HEK293 (cell line): ENCODE data around the gene PLSCR3.

Experiments
- BCL11B ChIP-seq: fragments of 450-650 bp; formaldehyde crosslinking; IDR thresholded peaks from 2 replicates; pipeline ENCODE4 v1.5.1; 2016; ENCODE audit warnings: low read depth, missing biosample characterization, missing genetic modification characterization
- HOXA7 ChIP-seq: sonication (generic); formaldehyde crosslinking; IDR thresholded peaks from 2 replicates; pipeline ENCODE4 v1.8.1; 2022; ENCODE audit warnings: missing genetic modification reagents, borderline replicate concordance
- HOXD13 ChIP-seq: sonication (generic); formaldehyde crosslinking; IDR thresholded peaks from 2 replicates; pipeline ENCODE4 v1.8.0; 2022; ENCODE audit warnings: missing genetic modification reagents, borderline replicate concordance
- MEIS1 ChIP-seq: sonication (generic); formaldehyde crosslinking; IDR thresholded peaks from 2 replicates; pipeline ENCODE4 v1.8.1; 2022; ENCODE audit warnings: missing genetic modification reagents, mild to moderate bottlenecking, borderline replicate concordance
- OSR2 ChIP-seq: fragments of 450-650 bp; formaldehyde crosslinking; IDR thresholded peaks from 2 replicates; pipeline ENCODE4 v1.5.1; 2016; ENCODE audit warnings: missing biosample characterization, missing genetic modification characterization
- OVOL3 ChIP-seq: fragments of 450-650 bp; formaldehyde crosslinking; IDR thresholded peaks from 2 replicates; pipeline ENCODE4 v1.5.1; 2016; ENCODE audit warnings: missing biosample characterization, missing genetic modification characterization
- ZBTB17 ChIP-seq: fragments of 450-650 bp; formaldehyde crosslinking; IDR thresholded peaks from 2 replicates; pipeline ENCODE4 v1.5.1; 2016; ENCODE audit warnings: missing biosample characterization, missing genetic modification characterization
- ZFHX2 ChIP-seq: fragments of 450-650 bp; formaldehyde crosslinking; conservative IDR thresholded peaks from 2 replicates; pipeline ENCODE4 v1.5.1; 2016; ENCODE audit warnings: missing biosample characterization, missing genetic modification characterization
- ZFP37 ChIP-seq: fragments of 450-650 bp; formaldehyde crosslinking; IDR thresholded peaks from 2 replicates; pipeline ENCODE4 v1.5.1; 2016; ENCODE audit warnings: missing biosample characterization, missing genetic modification characterization
- ZNF146 ChIP-seq: fragments of 450-650 bp; formaldehyde crosslinking; IDR thresholded peaks from 2 replicates; pipeline ENCODE4 v1.5.1; 2016; ENCODE audit warnings: missing biosample characterization, missing genetic modification characterization
- ZNF157 ChIP-seq: fragments of 450-650 bp; formaldehyde crosslinking; IDR thresholded peaks from 2 replicates; pipeline ENCODE4 v1.5.1; 2016; ENCODE audit warnings: missing biosample characterization, missing genetic modification characterization
- ZNF211 ChIP-seq: fragments of 450-650 bp; formaldehyde crosslinking; IDR thresholded peaks from 2 replicates; pipeline ENCODE4 v1.5.1; 2016; ENCODE audit warnings: low read depth, missing biosample characterization, missing genetic modification characterization
- ZNF223 ChIP-seq: fragments of 450-650 bp; formaldehyde crosslinking; IDR thresholded peaks from 2 replicates; pipeline ENCODE4 v1.5.1; 2016; ENCODE audit warnings: missing biosample characterization, missing genetic modification characterization
- ZNF341 ChIP-seq: fragments of 450-650 bp; formaldehyde crosslinking; IDR thresholded peaks from 2 replicates; pipeline ENCODE4; 2016; ENCODE audit warnings: low read depth, missing biosample characterization, missing genetic modification characterization
- ZNF433 ChIP-seq: fragments of 450-650 bp; formaldehyde crosslinking; IDR thresholded peaks from 2 replicates; pipeline ENCODE4 v1.5.1; 2016; ENCODE audit warnings: missing biosample characterization, missing genetic modification characterization, low read depth
- ZNF548 ChIP-seq: fragments of 450-650 bp; formaldehyde crosslinking; IDR thresholded peaks from 2 replicates; pipeline ENCODE4 v1.5.1; 2016; ENCODE audit warnings: missing biosample characterization, missing genetic modification characterization
- ZNF629 ChIP-seq: fragments of 450-650 bp; formaldehyde crosslinking; IDR thresholded peaks from 2 replicates; pipeline ENCODE4 v1.5.1; 2017; ENCODE audit warnings: missing biosample characterization, missing genetic modification characterization
- ZNF654 ChIP-seq: fragments of 450-650 bp; formaldehyde crosslinking; IDR thresholded peaks from 2 replicates; pipeline ENCODE4 v1.5.1; 2016; ENCODE audit warnings: low read depth, missing biosample characterization, missing genetic modification characterization
- ZNF658 ChIP-seq: fragments of 450-650 bp; formaldehyde crosslinking; IDR thresholded peaks from 2 replicates; pipeline ENCODE4; 2016; ENCODE audit warnings: missing biosample characterization, missing genetic modification characterization
- ZNF660 ChIP-seq: fragments of 450-650 bp; IDR thresholded peaks from 2 replicates; pipeline ENCODE4 v1.5.1; 2018; ENCODE audit warnings: missing biosample characterization, mild to moderate bottlenecking, missing genetic modification characterization
- ZNF785 ChIP-seq: fragments of 450-650 bp; formaldehyde crosslinking; IDR thresholded peaks from 2 replicates; pipeline ENCODE4 v1.5.1; 2016; ENCODE audit warnings: missing biosample characterization, missing genetic modification characterization
- ZXDB ChIP-seq: fragments of 450-650 bp; formaldehyde crosslinking; IDR thresholded peaks from 2 replicates; pipeline ENCODE4 v1.5.1; 2016; ENCODE audit warnings: missing biosample characterization, missing genetic modification characterization
- TF ChIP-seq, protein P1 (sequence below): fragments of 450-650 bp; formaldehyde crosslinking; IDR thresholded peaks from 2 replicates; pipeline ENCODE4 v1.5.1; 2016; ENCODE audit warnings: missing biosample characterization, missing genetic modification characterization
- TF ChIP-seq, protein P2 (sequence below): fragments of 450-650 bp; formaldehyde crosslinking; IDR thresholded peaks from 2 replicates; pipeline ENCODE4 v1.5.1; 2016; ENCODE audit warnings: missing biosample characterization, missing genetic modification characterization
- TF ChIP-seq, protein P3 (sequence below): fragments of 450-650 bp; formaldehyde crosslinking; IDR thresholded peaks from 2 replicates; pipeline ENCODE4 v1.5.1; 2016; ENCODE audit warnings: missing biosample characterization, missing genetic modification characterization
- TF ChIP-seq, protein P4 (sequence below): IDR thresholded peaks from 2 replicates; pipeline ENCODE4 v1.6.1; 2011; ENCODE audit warnings: mild to moderate bottlenecking, low read depth, low read length, borderline replicate concordance
- TF ChIP-seq, protein P5 (sequence below): fragments of 450-650 bp; formaldehyde crosslinking; IDR thresholded peaks from 2 replicates; pipeline ENCODE4 v1.5.1; 2016; ENCODE audit warnings: missing biosample characterization, missing genetic modification characterization
- TF ChIP-seq, protein P6 (sequence below): fragments of 450-650 bp; formaldehyde crosslinking; conservative IDR thresholded peaks from 2 replicates; pipeline ENCODE4 v1.5.1; 2016; ENCODE audit warnings: low read depth, missing biosample characterization, missing genetic modification characterization

Gene PLSCR3

DNA sequence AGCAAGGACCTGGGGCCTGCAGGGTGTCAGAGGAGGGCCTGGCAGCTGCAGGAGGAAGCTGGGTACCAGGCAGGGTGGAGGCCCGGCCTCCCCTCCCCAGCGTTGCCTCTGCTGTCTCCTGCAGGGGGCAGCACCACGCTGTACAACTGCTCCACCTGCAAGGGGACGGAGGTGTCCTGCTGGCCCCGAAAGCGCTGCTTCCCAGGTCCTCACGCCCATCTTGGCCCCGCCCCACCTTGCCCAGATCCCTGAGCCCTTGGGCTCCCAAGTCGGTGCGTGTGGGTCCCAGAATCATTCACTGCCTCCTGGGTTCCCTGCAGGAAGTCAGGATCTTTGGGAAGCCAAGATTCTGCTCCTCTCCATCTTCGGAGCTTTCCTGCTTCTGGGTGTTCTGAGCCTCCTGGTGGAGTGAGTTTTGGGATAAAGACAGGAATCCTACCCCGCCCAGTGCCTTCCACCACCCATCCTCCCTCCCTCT, 38.2 kb downstream of the PLSCR3 start (continued):
- TF ChIP-seq, protein P1, sequence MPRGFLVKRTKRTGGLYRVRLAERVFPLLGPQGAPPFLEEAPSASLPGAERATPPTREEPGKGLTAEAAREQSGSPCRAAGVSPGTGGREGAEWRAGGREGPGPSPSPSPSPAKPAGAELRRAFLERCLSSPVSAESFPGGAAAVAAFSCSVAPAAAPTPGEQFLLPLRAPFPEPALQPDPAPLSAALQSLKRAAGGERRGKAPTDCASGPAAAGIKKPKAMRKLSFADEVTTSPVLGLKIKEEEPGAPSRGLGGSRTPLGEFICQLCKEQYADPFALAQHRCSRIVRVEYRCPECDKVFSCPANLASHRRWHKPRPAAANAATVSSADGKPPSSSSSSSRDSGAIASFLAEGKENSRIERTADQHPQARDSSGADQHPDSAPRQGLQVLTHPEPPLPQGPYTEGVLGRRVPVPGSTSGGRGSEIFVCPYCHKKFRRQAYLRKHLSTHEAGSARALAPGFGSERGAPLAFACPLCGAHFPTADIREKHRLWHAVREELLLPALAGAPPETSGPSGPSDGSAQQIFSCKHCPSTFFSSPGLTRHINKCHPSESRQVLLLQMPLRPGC: no peak
- TF ChIP-seq ZFP37 (tag by site-specific recombination) (0 out of 2 replicates have a peak, but pooled peaks have one; percentile 72), ZFHX2 (tag by site-specific recombination) (peak; percentile 17; the same call in 1 of the 2 replicates), OSR2 (no peak), ZNF211 (tag by site-specific recombination) (no peak), ZNF654 (tag by site-specific recombination) (peak; percentile 85), ZNF341 (tag by site-specific recombination) (peak; percentile 44; the same call in 1 of the 2 replicates), ZNF548 (no peak), ZNF658 (tag by site-specific recombination) (no peak), ZXDB (tag by site-specific recombination) (no peak; the same call in 1 of the 2 replicates), ZNF146 (no peak; the same call in 1 of the 2 replicates), MEIS1 (CRISPR knock-in tag) (no peak), HOXA7 (CRISPR knock-in tag) (no peak), BCL11B (tag by site-specific recombination) (no peak), OVOL3 (tag by site-specific recombination) (no peak), ZNF660 (tag by site-specific recombination) (no peak; the same call in 1 of the 2 replicates), ZBTB17 (tag by site-specific recombination) (peak; percentile 68), ZNF629 (tag by site-specific recombination) (peak; percentile 56), ZNF157 (tag by site-specific recombination) (no peak), ZNF223 (tag by site-specific recombination) (no peak), ZNF785 (tag by site-specific recombination) (no peak), HOXD13 (CRISPR knock-in tag) (no peak), ZNF433 (tag by site-specific recombination) (no peak)
- TF ChIP-seq, protein P2, sequence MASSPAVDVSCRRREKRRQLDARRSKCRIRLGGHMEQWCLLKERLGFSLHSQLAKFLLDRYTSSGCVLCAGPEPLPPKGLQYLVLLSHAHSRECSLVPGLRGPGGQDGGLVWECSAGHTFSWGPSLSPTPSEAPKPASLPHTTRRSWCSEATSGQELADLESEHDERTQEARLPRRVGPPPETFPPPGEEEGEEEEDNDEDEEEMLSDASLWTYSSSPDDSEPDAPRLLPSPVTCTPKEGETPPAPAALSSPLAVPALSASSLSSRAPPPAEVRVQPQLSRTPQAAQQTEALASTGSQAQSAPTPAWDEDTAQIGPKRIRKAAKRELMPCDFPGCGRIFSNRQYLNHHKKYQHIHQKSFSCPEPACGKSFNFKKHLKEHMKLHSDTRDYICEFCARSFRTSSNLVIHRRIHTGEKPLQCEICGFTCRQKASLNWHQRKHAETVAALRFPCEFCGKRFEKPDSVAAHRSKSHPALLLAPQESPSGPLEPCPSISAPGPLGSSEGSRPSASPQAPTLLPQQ (tag by site-specific recombination): peak; percentile 69; the same call in 1 of the 2 replicates
- TF ChIP-seq, protein P3, sequence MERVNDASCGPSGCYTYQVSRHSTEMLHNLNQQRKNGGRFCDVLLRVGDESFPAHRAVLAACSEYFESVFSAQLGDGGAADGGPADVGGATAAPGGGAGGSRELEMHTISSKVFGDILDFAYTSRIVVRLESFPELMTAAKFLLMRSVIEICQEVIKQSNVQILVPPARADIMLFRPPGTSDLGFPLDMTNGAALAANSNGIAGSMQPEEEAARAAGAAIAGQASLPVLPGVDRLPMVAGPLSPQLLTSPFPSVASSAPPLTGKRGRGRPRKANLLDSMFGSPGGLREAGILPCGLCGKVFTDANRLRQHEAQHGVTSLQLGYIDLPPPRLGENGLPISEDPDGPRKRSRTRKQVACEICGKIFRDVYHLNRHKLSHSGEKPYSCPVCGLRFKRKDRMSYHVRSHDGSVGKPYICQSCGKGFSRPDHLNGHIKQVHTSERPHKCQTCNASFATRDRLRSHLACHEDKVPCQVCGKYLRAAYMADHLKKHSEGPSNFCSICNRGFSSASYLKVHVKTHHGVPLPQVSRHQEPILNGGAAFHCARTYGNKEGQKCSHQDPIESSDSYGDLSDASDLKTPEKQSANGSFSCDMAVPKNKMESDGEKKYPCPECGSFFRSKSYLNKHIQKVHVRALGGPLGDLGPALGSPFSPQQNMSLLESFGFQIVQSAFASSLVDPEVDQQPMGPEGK (tag by site-specific recombination): peak; percentile 88
- TF ChIP-seq, protein P4, sequence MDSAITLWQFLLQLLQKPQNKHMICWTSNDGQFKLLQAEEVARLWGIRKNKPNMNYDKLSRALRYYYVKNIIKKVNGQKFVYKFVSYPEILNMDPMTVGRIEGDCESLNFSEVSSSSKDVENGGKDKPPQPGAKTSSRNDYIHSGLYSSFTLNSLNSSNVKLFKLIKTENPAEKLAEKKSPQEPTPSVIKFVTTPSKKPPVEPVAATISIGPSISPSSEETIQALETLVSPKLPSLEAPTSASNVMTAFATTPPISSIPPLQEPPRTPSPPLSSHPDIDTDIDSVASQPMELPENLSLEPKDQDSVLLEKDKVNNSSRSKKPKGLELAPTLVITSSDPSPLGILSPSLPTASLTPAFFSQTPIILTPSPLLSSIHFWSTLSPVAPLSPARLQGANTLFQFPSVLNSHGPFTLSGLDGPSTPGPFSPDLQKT: no peak
- TF ChIP-seq, protein P5, sequence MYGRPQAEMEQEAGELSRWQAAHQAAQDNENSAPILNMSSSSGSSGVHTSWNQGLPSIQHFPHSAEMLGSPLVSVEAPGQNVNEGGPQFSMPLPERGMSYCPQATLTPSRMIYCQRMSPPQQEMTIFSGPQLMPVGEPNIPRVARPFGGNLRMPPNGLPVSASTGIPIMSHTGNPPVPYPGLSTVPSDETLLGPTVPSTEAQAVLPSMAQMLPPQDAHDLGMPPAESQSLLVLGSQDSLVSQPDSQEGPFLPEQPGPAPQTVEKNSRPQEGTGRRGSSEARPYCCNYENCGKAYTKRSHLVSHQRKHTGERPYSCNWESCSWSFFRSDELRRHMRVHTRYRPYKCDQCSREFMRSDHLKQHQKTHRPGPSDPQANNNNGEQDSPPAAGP (tag by site-specific recombination): peak; percentile 78; the same call in 1 of the 2 replicates
- TF ChIP-seq, protein P6, sequence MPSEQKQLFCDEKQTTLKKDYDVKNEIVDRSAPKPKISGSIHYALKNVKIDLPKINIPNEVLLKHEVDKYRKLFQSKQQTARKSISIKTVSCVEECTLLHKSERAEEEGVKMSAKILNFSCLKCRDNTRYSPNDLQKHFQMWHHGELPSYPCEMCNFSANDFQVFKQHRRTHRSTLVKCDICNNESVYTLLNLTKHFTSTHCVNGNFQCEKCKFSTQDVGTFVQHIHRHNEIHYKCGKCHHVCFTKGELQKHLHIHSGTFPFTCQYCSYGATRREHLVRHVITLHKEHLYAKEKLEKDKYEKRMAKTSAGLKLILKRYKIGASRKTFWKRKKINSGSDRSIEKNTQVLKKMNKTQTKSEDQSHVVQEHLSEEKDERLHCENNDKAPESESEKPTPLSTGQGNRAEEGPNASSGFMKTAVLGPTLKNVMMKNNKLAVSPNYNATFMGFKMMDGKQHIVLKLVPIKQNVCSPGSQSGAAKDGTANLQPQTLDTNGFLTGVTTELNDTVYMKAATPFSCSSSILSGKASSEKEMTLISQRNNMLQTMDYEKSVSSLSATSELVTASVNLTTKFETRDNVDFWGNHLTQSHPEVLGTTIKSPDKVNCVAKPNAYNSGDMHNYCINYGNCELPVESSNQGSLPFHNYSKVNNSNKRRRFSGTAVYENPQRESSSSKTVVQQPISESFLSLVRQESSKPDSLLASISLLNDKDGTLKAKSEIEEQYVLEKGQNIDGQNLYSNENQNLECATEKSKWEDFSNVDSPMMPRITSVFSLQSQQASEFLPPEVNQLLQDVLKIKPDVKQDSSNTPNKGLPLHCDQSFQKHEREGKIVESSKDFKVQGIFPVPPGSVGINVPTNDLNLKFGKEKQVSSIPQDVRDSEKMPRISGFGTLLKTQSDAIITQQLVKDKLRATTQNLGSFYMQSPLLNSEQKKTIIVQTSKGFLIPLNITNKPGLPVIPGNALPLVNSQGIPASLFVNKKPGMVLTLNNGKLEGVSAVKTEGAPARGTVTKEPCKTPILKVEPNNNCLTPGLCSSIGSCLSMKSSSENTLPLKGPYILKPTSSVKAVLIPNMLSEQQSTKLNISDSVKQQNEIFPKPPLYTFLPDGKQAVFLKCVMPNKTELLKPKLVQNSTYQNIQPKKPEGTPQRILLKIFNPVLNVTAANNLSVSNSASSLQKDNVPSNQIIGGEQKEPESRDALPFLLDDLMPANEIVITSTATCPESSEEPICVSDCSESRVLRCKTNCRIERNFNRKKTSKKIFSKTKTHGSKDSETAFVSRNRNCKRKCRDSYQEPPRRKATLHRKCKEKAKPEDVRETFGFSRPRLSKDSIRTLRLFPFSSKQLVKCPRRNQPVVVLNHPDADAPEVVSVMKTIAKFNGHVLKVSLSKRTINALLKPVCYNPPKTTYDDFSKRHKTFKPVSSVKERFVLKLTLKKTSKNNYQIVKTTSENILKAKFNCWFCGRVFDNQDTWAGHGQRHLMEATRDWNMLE (tag by site-specific recombination): no peak
